Common myeloid progenitor, CD34-positive (primary cell): ENCODE results near the gene TM7SF3.
A peak's percentile ranks its signal among the peaks of the same experiment; 100 is the strongest.
"Not testable (repeated sequence)": the region's sequence is repeated elsewhere in the genome, so short reads cannot be mapped to it uniquely, and the experiment has no call there.

ENCODE experiments used
- CTCF ChIA-PET: fragments of 350-600 bp; sonication (Branson Sonifier 250); formaldehyde crosslinking; loops from one replicate; lab custom pipeline; 2021; ENCODE audit warnings: antibody characterized with exemption; lab: Charles Lee
- POLR2A ChIA-PET: fragments of 350-600 bp; sonication (Branson Sonifier 250); formaldehyde crosslinking; loops from one replicate; lab custom pipeline; 2021; ENCODE audit warnings: antibody characterized with exemption; lab: Charles Lee
- DNase-seq, 3 donors: peaks; one replicate each; pipeline versions ENCODE4 v3.0.0 to v3.0.0-alpha.2; 2013
- H3K27ac ChIP-seq, 2 experiments: 1 replicate in 1 of 2; 2 replicates in 1 of 2; pipeline ENCODE4 v1.7.0; 2013; ENCODE audit warnings: inconsistent platforms in 2 of 2, low read length in 2 of 2, mild to moderate bottlenecking in 2 of 2, low read depth in 1 of 2, moderate library complexity in 1 of 2; ENCODE audit not compliant: severe bottlenecking in 2 of 2, insufficient read depth in 1 of 2, poor library complexity in 1 of 2
- H3K27me3 ChIP-seq, 5 experiments: replicated peaks in 2 of 5; 1 replicate in 3 of 5; 2 replicates in 2 of 5; pipeline versions ENCODE4 v1.6.1 to v1.7.0; 2013; ENCODE audit warnings: low read length in 4 of 5, mild to moderate bottlenecking in 2 of 5, moderate library complexity in 2 of 5, inconsistent platforms in 1 of 5; ENCODE audit not compliant: insufficient read depth in 5 of 5, control insufficient read depth in 4 of 5
- H3K36me3 ChIP-seq, 4 experiments: 1 replicate in 2 of 4; 2 replicates in 2 of 4; pipeline versions ENCODE4 v1.6.1 to v1.7.0; 2013; ENCODE audit warnings: low read length in 3 of 4, control low read depth in 1 of 4, mild to moderate bottlenecking in 1 of 4; ENCODE audit not compliant: control insufficient read depth in 4 of 4, insufficient read depth in 4 of 4
- H3K4me1 ChIP-seq, 4 experiments: 1 replicate in 3 of 4; 2 replicates in 1 of 4; pipeline versions ENCODE4 v1.6.1 to v1.7.1; 2013; ENCODE audit warnings: low read length in 3 of 4, mild to moderate bottlenecking in 3 of 4, control low read depth in 1 of 4, inconsistent platforms in 1 of 4, moderate library complexity in 1 of 4; ENCODE audit not compliant: control insufficient read depth in 4 of 4, insufficient read depth in 4 of 4; ENCODE audit errors: control extremely low read depth in 1 of 4
- H3K4me3 ChIP-seq, 7 experiments: 1 replicate in 4 of 7; 2 replicates in 3 of 7; pipeline versions ENCODE4 v1.5.1 to v1.7.0; 2013; ENCODE audit warnings: mild to moderate bottlenecking in 7 of 7, low read length in 6 of 7, moderate library complexity in 6 of 7, inconsistent platforms in 2 of 7, low read depth in 2 of 7, control low read depth in 1 of 7; ENCODE audit not compliant: insufficient read depth in 4 of 7, control insufficient read depth in 1 of 7; ENCODE audit errors: extremely low read depth in 1 of 7
- H3K9me3 ChIP-seq, 5 experiments: 1 replicate in 4 of 5; 2 replicates in 1 of 5; pipeline versions ENCODE4 v1.6.1 to v1.7.1; 2013; ENCODE audit warnings: low read length in 4 of 5, mild to moderate bottlenecking in 2 of 5, inconsistent platforms in 1 of 5, low read depth in 1 of 5, moderate library complexity in 1 of 5; ENCODE audit not compliant: control insufficient read depth in 4 of 5, insufficient read depth in 2 of 5; ENCODE audit errors: control extremely low read depth in 1 of 5
- WGBS: methylation state at CpG from one replicate; pipeline ENCODE4 v1.1.5; 2013; ENCODE audit not compliant: insufficient coverage; 5-methylcytosine and 5-hydroxymethylcytosine counted together

Gene TM7SF3

DNA sequence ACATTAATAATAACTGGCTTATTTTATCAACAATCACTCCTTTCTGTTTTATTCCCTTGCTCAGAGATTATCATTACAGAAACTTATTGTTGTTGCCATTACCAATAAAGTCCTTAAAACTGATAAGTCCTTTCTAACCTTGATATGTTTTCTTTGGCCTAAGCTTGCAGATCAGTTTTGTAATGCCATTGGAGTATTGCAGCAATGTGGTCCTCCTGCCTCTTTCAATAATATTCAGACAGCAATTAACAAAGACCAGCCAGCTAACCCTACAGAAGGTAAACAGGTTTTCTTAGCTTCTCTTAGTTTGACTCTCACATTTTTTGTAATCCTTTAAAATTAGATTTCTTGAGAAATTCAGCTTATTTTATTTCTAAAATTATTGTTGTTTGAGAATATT, 12.1 kb upstream of the TM7SF3 start:
- CTCF ChIA-PET, result interaction anchor here (1.2 kb wide), 1 partner anchor 11 kb away, joined by 5 read pairs; no protein-coding TSS in a partner anchor
- Histone ChIP-seq H3K4me1 (peaks cover 11 to 32% (median 17%) of the 10 kb centered on the region in 4 experiments), H3K36me3 (peaks cover 9 to 42% (median 31%) of the 10 kb centered on the region in 4 experiments), H3K4me3 (no peak overlapping the region), H3K9me3 (no peaks in the 10 kb centered on the region), H3K27ac (no peak overlapping the region), H3K27me3 (no peaks in the 10 kb centered on the region)
- POLR2A ChIA-PET, result interaction anchor here (0.6 kb wide), 1 partner anchor 19 kb away, joined by 4 read pairs; no protein-coding TSS in a partner anchor
- no peak for DNase-seq

DNA sequence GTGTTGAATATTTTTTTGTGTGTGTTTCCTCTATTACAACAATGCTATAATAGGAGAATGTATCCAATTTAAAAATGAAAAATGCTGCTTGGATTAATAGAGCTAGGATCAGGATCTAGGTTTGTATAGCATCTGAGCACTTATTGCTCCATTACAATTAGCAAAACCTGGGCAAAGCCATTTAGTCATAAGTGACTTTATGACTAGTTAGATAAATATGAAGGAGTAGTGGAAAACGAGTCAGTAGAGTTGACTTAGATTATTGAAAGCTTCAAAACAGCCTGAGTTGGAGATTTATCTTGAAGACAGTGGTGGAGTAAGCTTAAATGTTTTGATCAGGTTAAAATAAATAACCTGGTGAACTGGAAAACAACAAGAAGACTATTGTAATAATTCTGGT, 10.9 kb upstream of the TM7SF3 start:
- no peaks in the 10 kb centered on the region for H3K9me3 ChIP-seq
- CTCF ChIA-PET, result interaction anchor here (0.9 to 1.2 kb wide), 2 partner anchors 9 to 232 kb away, joined by 3 read pairs; no protein-coding TSS in a partner anchor
- DNase-seq, result no peak
- no peak overlapping the region for H3K27ac ChIP-seq
- H3K4me1 ChIP-seq, result peaks cover 11 to 34% (median 17%) of the 10 kb centered on the region in 4 experiments
- POLR2A ChIA-PET, result no interaction called here
- H3K27me3 ChIP-seq, result no peaks in the 10 kb centered on the region
- H3K36me3 ChIP-seq, result peaks cover 9 to 32% (median 24%) of the 10 kb centered on the region in 4 experiments
- 90% methylated on average over 1 of the region's 1 CpG for WGBS
- no peak overlapping the region for H3K4me3 ChIP-seq

DNA sequence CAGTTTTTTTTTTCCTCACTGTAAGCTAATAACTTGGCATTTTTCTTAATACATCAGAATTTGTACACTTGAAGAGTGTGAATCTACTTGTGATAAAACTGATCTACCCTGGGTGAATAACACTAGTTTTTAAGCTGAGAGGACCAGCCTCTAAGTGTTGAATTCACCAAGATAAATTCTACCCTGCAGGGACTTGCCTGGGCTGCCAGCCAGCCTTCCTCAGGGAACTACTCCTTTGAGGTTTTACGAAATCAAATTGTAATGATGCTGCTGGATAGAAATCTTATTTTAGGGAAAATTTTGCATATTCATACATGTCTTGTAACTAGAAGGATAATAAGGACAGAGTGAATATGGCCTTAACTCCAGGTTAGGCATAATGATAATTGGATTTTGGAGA, 10.1 kb upstream of the TM7SF3 start:
- no peak for DNase-seq
- H3K9me3 ChIP-seq, result no peaks in the 10 kb centered on the region
- peaks cover 7 to 23% (median 17%) of the 10 kb centered on the region in 4 experiments for H3K36me3 ChIP-seq
- CTCF ChIA-PET, result interaction anchor here (1.2 to 1.4 kb wide), 2 partner anchors 8 to 9 kb away, joined by 3 read pairs; no protein-coding TSS in a partner anchor
- H3K27me3 ChIP-seq, result no peaks in the 10 kb centered on the region
- peaks cover 11 to 35% (median 17%) of the 10 kb centered on the region in 4 experiments for H3K4me1 ChIP-seq
- H3K27ac ChIP-seq, result no peak overlapping the region
- POLR2A ChIA-PET, result no interaction called here
- peak overlapping the region in 1 of 7 experiments; percentile 97 for H3K4me3 ChIP-seq
- WGBS, result no CpG with 5 or more reads among the region's 1 CpG

DNA sequence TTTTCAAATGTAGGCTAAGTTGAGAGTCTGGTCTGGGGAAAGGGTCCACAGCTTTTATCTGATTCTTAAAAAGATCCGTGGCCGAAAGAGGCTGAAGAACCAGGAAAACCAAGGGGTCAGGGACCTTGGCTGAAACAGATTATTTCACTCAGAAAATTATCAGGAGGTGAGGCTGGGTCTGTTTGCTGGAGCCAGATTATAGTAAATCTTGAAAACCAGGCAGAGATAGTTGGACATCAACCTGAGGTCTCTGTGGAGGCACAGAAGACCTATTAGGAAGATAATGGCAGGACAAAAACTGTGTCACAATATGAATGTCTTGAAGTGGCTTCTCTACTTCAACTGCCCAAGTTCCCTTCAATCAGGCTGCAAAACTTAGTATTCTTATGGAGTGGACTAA, 6.6 kb upstream of the TM7SF3 start:
- H3K4me1 ChIP-seq, result peaks cover 24 to 69% (median 47%) of the 10 kb centered on the region in 4 experiments
- H3K27ac ChIP-seq, result no peak overlapping the region
- H3K9me3 ChIP-seq, result no peaks in the 10 kb centered on the region
- no peak for DNase-seq
- no peaks in the 10 kb centered on the region for H3K36me3 ChIP-seq
- CTCF ChIA-PET, result interaction anchor here (0.6 to 2.6 kb wide), 3 partner anchors 24 to 103 kb away, joined by 3 to 8 read pairs (median 4); no protein-coding TSS in a partner anchor
- H3K4me3 ChIP-seq, result no peak overlapping the region
- H3K27me3 ChIP-seq, result no peaks in the 10 kb centered on the region
- POLR2A ChIA-PET, result no interaction called here
- 100% methylated on average over 2 of the region's 2 CpGs for whole genome bisulfite sequencing

DNA sequence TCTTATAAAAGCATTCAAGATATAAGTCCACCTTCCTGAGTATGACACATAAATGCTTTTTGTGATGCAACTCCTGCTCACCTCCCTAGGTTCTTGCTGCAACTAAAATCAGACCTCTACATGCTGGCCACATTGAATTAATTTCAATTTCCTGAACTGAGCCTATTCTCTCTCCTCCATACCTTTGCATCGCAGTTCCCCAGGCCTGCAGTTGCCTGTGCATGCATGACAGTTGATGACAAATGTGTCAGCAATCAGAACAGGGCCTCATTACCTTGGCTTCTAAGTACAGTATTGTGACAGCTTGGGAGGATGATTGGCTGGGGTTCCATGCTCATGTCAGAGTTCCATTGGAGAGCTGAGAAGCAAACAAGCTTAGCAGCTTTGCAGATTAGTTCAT, 3.9 kb upstream of the TM7SF3 start:
- CTCF ChIA-PET, result interaction anchor here (0.9 to 8.3 kb wide), 5 partner anchors 10 to 288 kb away, joined by 3 to 61 read pairs (median 6); no protein-coding TSS in a partner anchor

DNA sequence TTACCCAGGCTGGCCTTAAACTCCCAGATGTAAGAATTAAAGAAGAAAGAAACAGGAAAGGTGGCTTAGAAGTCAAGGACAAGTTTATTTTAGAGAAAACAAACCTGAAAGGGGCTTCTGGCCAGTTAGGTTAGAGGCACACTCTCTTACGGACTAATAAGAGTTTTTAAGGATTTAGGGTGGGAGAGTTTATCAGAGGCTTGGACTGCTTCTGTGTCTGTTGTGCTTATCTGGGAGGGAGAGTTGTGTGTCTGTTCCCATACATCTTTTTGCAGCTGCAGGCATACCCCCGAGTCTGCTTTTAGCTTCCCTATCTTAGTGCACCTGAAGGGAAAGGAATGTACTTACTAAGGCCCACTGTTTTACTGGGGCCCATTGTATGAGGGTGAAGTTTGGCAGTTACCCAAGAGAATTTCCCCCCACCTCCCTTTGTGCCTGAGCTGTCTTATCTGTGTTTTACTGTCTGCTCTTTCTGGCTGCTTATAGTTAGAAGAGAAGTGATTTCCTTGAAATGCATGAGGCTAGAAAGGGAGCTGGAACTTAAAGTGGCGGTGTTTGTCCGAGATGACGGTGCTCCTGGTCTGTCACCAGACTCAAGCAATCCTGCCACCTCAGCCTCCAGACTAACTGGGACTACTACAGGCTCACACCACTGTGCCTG, 3.1 kb upstream of the TM7SF3 start:
- DNase-seq, result peak in 2 of 3 donors; percentile 33 to 50
- H3K27me3 ChIP-seq, H3K9me3 ChIP-seq, H3K36me3 ChIP-seq, POLR2A ChIA-PET: not testable (repeated sequence)
- no CpG with 5 or more reads among the region's 5 CpGs for WGBS
- peak overlapping the region in 1 of 2 experiments; percentile 62 for H3K27ac ChIP-seq
- peaks cover 24 to 70% (median 54%) of the 10 kb centered on the region in 4 experiments for H3K4me1 ChIP-seq
- CTCF ChIA-PET, result interaction anchor here (0.9 to 8.3 kb wide), 5 partner anchors 11 to 288 kb away, joined by 3 to 61 read pairs (median 6); no protein-coding TSS in a partner anchor
- peak overlapping the region in 1 of 7 experiments; percentile 51 for H3K4me3 ChIP-seq

More for the DNA sequence above, 3.9 kb upstream of the TM7SF3 start:
- no peaks in the 10 kb centered on the region for H3K36me3 ChIP-seq
- DNase-seq, result peak in 1 of 3 donors; percentile 38
- no CpG with 5 or more reads among the region's 1 CpG for WGBS
- peak overlapping the region in 2 of 7 experiments; percentile 13 to 16 for H3K4me3 ChIP-seq
- peak overlapping the region in 1 of 2 experiments; percentile 37 for H3K27ac ChIP-seq
- H3K27me3 ChIP-seq, result no peaks in the 10 kb centered on the region
- H3K4me1 ChIP-seq, result peaks cover 23 to 65% (median 47%) of the 10 kb centered on the region in 4 experiments
- H3K9me3 ChIP-seq, result no peaks in the 10 kb centered on the region
- POLR2A ChIA-PET, result no interaction called here

DNA sequence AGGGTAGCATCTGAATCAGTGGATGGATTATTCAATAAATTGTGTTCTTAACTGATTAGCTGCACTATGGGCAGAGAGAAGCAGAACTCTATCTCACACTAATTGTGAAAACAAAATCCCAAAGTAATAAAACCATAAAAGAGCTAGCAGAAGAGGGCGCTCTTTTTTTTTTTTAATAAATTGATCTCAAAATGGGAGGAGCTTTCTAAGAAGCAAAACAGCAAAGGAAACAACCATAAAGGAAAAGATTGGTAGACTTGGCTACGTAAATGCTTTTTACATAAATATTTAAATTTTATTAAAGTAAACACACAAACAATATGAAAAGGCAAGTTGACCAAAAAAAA, 1.5 kb upstream of the TM7SF3 start:
- ChIA-PET CTCF (interaction anchor here (0.6 to 8.3 kb wide), 20 partner anchors 9 to 431 kb away, joined by 3 to 61 read pairs (median 3); partner anchors contain the start of gene SMCO2), POLR2A (interaction anchor here (0.6 to 0.9 kb wide), 2 partner anchors 74 to 291 kb away, joined by 3 read pairs; no protein-coding TSS in a partner anchor)
- Histone ChIP-seq H3K27me3 (no peaks in the 10 kb centered on the region), H3K4me1 (peaks cover 24 to 79% (median 66%) of the 10 kb centered on the region in 4 experiments), H3K36me3 (peaks cover 0 to 10% (median 0%) of the 10 kb centered on the region in 4 experiments), H3K9me3 (no peaks in the 10 kb centered on the region), H3K4me3 (peak overlapping the region in 4 of 7 experiments; percentile 84 to 96 (median 92)), H3K27ac (peak overlapping the region; percentile 91 to 95)
- peak; percentile 68 to 75 (median 72) for DNase-seq
- WGBS, result no CpG with 5 or more reads among the region's 2 CpGs
